ENCODE measurements around the gene NF2. TPM values are rescaled to one million over a fixed set of nuclear protein-coding genes. Genes with fewer than 3 reads are reported as not detected.

Gene NF2
- total and polyA plus RNA-seq, 2 of the 8 experiments (the other 6 are each of a cell fraction or from before 2014, with no cell fraction given) = 17.6 to 53.6 TPM

- Histone ChIP-seq H3K36me3 (ENCODE audit: control insufficient read depth in 2 of 4, insufficient read depth in 4 of 4, low read length in 3 of 4) (no peaks in the 10 kb centered on the region), H3K79me1 (ENCODE audit: low read depth, low read length) (peaks cover 7% of the 10 kb centered on the region), H3K9ac (replicated peaks in 1 of 4; ENCODE audit: extremely low read depth in 1 of 4, low read depth in 3 of 4, low read length in 3 of 4) (no peak overlapping the region), H2BK20ac (ENCODE audit: low read length) (no peak overlapping the region), H3K27ac (ENCODE audit: low read depth, low read length) (no peak overlapping the region), H2BK15ac (ENCODE audit: low read length) (no peak overlapping the region), H3K4me1 (replicated peaks in 1 of 4; ENCODE audit: control insufficient read depth in 3 of 4, insufficient read depth in 4 of 4, low read length in 3 of 4) (peaks cover 0 to 6% (median 3%) of the 10 kb centered on the region in 4 experiments; a peak in 3 of 7 replicates), H3K18ac (ENCODE audit: extremely low read depth, low read length) (no peak overlapping the region), H3K4me2 (ENCODE audit: insufficient read depth in 1 of 2, low read depth in 2 of 2, low read length in 2 of 2) (no peak overlapping the region), H3K9me3 (ENCODE audit: insufficient read depth in 2 of 2, low read depth in 1 of 2, low read length in 1 of 2) (no peaks in the 10 kb centered on the region), H4K5ac (ENCODE audit: insufficient read length, low read depth, low read length) (no peak overlapping the region), H4K8ac (ENCODE audit: extremely low read depth, insufficient read depth, low read length) (no peak overlapping the region), H3K27me3 (replicated peaks in 1 of 4; ENCODE audit: control insufficient read depth in 3 of 4, extremely low read depth in 1 of 4, insufficient read depth in 3 of 4, low read length in 3 of 4) (no peaks in the 10 kb centered on the region), H2BK5ac (ENCODE audit: low read depth, low read length) (no peak overlapping the region), H4K91ac (replicated peaks; ENCODE audit: insufficient read length, low read length) (no peak overlapping the region), H3K23me2 (ENCODE audit: low read depth, low read length) (no peaks in the 10 kb centered on the region; the same call in 1 of the 2 replicates), H2AFZ (ENCODE audit: low read length) (no peak overlapping the region), H3K14ac (ENCODE audit: insufficient read length) (no peak overlapping the region), H3K79me2 (ENCODE audit: control insufficient read depth in 1 of 2, insufficient read depth in 2 of 2, low read length in 2 of 2) (peaks cover 2 to 18% of the 10 kb centered on the region in 2 experiments; a peak in 3 of 4 replicates), H3K4ac (replicated peaks; ENCODE audit: insufficient read length, low read depth, low read length) (no peak overlapping the region), H3K4me3 (ENCODE audit: extremely low read depth in 1 of 4, insufficient read depth in 2 of 4, low read depth in 3 of 4, low read length in 4 of 4) (no peak overlapping the region), H2AK5ac (ENCODE audit: low read depth, low read length) (no peak overlapping the region), H4K20me1 (replicated peaks in 1 of 2; ENCODE audit: control insufficient read depth in 1 of 2, insufficient read depth in 2 of 2, low read length in 2 of 2) (peaks cover 2 to 5% of the 10 kb centered on the region in 2 experiments), H3K56ac (replicated peaks; ENCODE audit: insufficient read length, low read depth, low read length) (no peak overlapping the region), H2BK12ac (ENCODE audit: low read depth, low read length) (no peak overlapping the region), H2BK120ac (replicated peaks; ENCODE audit: low read depth, low read length) (no peak overlapping the region), H3K23ac (ENCODE audit: insufficient read length) (no peak overlapping the region)
- no peak for DNase-seq (ENCODE audit: low read depth in 1 of 2, low spot score in 2 of 2)
- FAIRE-seq = no peak
- POLR2A ChIA-PET (ENCODE audit: partially characterized antibody) = no interaction called here
- CTCF ChIA-PET (ENCODE audit: partially characterized antibody) = interaction anchor here (1.0 to 1.7 kb wide), 3 partner anchors 58 to 448 kb away, joined by 3 to 6 read pairs (median 3); no protein-coding TSS in a partner anchor
- WGBS, 2 experiments (ENCODE audit: extremely low coverage in 1 of 2, insufficient coverage in 1 of 2, insufficient read length in 1 of 2, insufficient replicate concordance in 2 of 2, low coverage in 1 of 2, low lambda C conversion rate in 2 of 2, missing lambda C conversion rate in 1 of 2) = 88% methylated on average over 1 of the region's 1 CpG; no CpG with 5 or more reads in 1 of the 2 experiments
- TF ChIP-seq JUN (IDR thresholded peaks at IDR 0.05; ENCODE audit: low read depth, low read length) (no peak), GTF2F1 (IDR thresholded peaks at IDR 0.05; ENCODE audit: borderline replicate concordance, low read depth, low read length) (no peak), CHD2 (IDR thresholded peaks at IDR 0.05; ENCODE audit: low read length) (no peak), JUND (IDR thresholded peaks at IDR 0.05; ENCODE audit: low read length) (no peak), RAD21 (IDR thresholded peaks at IDR 0.05 in 1 of 2, conservative IDR thresholded peaks at IDR 0.05 in 1 of 2; ENCODE audit: low read depth in 2 of 2, low read length in 2 of 2) (no peak), POLR2AphosphoS5 (IDR thresholded peaks at IDR 0.05; ENCODE audit: low read depth, low read length) (no peak), KDM4A (IDR thresholded peaks at IDR 0.05; ENCODE audit: low read depth, low read length, severe bottlenecking) (no peak), TCF12 (IDR thresholded peaks at IDR 0.05; ENCODE audit: low read depth, low read length) (no peak), HDAC2 (IDR thresholded peaks at IDR 0.05; ENCODE audit: borderline replicate concordance in 1 of 2, low read depth in 2 of 2, low read length in 2 of 2) (no peak), SIN3A (conservative IDR thresholded peaks at IDR 0.05 in 1 of 2, IDR thresholded peaks at IDR 0.05 in 1 of 2; ENCODE audit: low read depth in 1 of 2, low read length in 2 of 2) (no peak), SUZ12 (IDR thresholded peaks at IDR 0.05; ENCODE audit: low read length) (no peak), RFX5 (IDR thresholded peaks at IDR 0.05; ENCODE audit: borderline replicate concordance, low read depth, low read length) (no peak), NANOG (IDR thresholded peaks at IDR 0.05; ENCODE audit: insufficient read depth, low read depth, low read length, poor library complexity, severe bottlenecking) (no peak), ZNF274 (IDR thresholded peaks at IDR 0.05; ENCODE audit: borderline replicate concordance, extremely low read depth, low read length) (no peak)
Observed at GRCh38 chr22:29631725-29632124, 28.3 kb downstream of the NF2 start.
